Right lobe of liver (tissue), 4 donors: ENCODE data around the gene HOXD8.

Experiments
- CTCF ChIP-seq, 4 donors: fragments of 200-600 bp in 3 of 4; fragments of 450-650 bp in 1 of 4; IDR thresholded peaks; one replicate each; pipeline versions ENCODE4 v1.5.1 to v1.8.0; 2016 to 2022; ENCODE audit warnings: antibody characterized with exemption in 4 of 4, mild to moderate bottlenecking in 2 of 4
- POLR2A ChIP-seq: fragments of 450-650 bp; IDR thresholded peaks from one replicate; pipeline ENCODE4 v1.6.1; 2017; ENCODE audit warnings: antibody characterized with exemption, mild to moderate bottlenecking
- donor health status: DM: no; HTN: no; CAD: no.
- donor health status: DM: no; HTN: no; CAD: no.
- donor health status: DM: no; HTN: yes; CAD: no.

GRCh38 chr2:176155356-176156044, 26.0 kb downstream of the HOXD8 start:
- no peak for TF ChIP-seq CTCF (IDR thresholded peaks at IDR 0.05)
- TF ChIP-seq POLR2A: no peak
